Fibroblast of skin of left biceps (primary cell): Measurements from ENCODE around the gene RHEBL1.

Source experiments
- DNase-seq, 2 experiments: peaks; one replicate each; pipeline ENCODE4 v3.0.0-alpha.2; 2013; ENCODE audit warnings: low read depth in 2 of 2

Gene RHEBL1, protein sequence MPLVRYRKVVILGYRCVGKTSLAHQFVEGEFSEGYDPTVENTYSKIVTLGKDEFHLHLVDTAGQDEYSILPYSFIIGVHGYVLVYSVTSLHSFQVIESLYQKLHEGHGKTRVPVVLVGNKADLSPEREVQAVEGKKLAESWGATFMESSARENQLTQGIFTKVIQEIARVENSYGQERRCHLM

DNA sequence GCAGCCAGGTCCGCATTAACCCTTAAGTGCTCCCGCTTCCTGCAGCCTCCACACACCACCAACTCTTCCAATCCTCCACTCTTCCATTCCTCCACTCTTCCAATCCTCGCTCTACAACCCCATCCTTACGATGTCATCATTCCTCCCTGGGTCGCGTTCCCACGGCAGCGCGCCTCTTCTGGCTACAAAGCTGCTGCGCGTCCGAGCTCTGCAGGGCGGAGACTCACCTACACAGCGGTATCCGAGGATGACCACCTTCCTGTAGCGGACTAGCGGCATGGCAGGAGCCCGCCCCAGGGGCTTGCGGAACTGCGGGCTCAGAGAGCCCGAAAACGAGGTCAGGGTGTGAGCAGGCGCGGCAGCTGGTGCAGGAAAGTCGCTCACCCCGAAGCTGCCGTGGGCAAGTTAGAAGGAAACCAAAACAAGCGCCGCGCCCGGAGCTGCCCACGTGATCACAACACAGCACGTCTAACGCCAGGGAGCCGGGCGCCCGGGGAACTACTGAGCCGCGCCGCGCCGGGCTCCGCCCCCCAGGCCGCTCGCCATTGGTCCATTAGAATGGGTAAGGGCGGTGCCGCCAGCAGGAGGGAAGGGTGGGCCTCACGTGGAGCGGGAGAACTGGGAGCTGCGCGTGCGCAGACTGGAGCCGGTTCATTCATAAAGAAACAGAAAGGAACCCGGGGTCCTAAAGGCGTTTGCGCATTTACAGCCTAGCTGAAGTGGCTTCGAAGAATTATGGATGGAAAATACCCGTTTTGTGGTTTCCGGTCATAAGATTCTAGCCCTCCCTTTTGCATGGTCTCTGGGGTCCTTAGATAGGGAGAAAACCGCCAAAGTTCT lies at the start of gene RHEBL1:
RHEBL1 (minus strand) TSS at position 473 of the 840 bp plus-strand sequence; CDS start at position 279, 194 bp downstream.
- peak; percentile 88 to 90 for DNase-seq

DNA sequence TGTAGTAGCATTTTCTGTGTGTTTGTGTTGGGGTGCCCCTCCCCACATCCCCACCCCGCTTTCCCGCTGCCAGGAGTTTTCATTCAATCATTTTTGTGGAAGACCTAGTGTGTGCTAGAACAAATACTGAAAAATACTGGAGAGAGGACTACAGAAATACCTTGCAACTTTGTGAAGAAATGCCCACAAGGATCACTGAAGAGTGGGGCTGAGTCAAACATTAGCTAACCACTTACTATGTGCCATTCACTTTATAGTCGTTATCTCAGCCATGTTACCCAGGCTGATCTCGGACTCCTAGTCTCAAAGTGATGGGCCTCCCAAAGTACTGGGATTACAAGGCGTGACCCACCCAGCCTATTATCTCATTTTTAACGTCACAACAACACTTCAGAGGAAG lies 41.4 kb upstream of the RHEBL1 start:
- DNase-seq, result no peak

DNA sequence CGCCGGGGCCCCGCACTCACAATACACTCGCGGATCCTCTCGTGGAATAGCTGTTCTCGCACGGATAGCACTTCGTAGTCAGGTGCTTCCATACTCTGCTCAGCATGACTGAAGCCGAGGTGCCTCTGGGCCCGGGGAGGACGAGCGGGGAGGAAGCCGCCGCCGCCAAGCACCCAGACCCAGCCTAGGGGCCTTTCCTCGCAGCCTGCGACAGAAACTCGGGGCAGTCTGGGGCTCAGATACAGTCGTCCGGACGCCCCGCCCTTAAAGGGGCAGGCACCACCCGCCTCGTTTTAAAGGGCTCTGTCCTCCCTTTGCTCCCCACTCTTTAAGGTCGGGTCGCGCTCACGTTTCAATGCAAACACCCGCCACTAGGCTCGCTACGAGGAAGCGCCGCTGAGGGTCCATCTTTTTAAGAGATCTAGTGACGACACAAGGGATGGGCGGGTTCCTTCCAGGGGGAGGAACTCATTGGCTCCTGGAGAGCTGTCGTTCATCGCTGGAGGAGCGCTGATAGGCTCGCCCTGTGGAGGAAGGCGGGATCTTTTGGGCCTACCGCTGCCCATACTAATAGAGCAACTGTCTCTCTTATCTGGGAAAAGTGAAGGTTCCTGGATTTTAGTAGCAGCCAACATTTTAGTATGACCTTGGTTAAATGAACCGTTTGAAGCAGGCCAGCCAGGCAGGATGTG lies 40.8 kb upstream of the RHEBL1 start, which contains the start of gene LMBR1L:
LMBR1L (minus strand) TSS at position 384 of the 692 bp plus-strand sequence; CDS start at position 92, 292 bp downstream.
- peak; percentile 96 to 97 for DNase-seq

DNA sequence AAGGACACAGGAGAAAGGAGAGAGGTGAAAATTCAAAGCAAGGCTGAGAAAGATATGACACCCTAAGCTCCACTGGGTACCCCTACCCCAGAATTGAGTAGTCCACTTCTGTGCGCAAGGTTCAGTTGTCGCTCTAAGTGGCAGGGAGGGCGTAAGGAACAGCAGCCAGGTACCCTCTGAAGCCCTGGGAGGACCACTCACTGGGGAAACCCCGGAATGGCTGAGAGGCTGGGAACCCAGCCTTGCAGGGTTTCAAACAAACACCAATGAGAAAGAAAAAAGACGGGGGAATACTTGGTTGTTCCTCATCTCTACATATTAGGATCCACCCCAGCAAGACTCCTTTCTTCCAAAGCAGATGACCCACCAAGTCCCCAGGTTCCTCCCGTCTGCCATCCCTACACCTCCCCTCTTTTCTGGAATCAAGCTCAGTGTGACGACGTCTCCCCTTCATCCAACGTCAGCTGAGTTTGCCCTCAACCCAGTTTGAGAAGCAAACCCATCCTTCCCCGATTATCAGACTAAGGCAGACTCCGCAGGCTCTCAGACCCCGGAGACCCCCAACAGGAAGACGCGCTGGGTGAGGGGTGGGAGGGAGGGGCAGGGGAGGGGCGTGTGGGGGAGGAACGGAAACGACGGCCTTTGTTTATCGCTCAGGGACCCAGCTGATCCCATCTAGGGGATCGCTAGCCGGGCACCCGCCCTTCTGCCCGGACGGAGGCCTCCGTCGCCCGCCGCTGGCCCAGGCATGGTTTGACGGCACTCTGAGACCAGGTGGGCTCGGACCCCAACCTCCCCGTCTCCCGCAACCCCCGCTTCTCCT lies 40.1 kb upstream of the RHEBL1 start:
- no peak for DNase-seq

DNA sequence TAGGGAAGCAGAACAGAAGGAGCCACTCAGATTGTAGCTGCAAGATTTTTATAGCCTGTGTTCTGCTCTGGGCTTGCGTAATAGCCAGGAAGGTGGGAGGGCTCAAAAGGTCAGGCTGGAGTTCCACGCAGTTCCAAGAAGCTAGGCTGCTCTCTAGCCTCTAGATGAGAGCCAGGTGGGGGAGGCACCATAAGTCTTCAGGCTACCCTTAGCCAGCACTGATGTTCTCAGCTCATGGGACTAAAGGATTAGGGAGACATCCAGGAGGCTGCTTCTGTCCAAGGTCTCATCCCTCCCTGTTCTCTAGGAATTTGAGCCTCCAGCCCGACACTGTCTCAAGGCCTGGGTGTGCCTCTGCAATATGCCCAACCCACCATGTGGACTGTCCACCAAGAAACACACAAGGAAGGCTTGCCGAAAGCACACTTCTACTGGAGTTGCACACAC lies 39.2 kb upstream of the RHEBL1 start:
- no peak for DNase-seq

DNA sequence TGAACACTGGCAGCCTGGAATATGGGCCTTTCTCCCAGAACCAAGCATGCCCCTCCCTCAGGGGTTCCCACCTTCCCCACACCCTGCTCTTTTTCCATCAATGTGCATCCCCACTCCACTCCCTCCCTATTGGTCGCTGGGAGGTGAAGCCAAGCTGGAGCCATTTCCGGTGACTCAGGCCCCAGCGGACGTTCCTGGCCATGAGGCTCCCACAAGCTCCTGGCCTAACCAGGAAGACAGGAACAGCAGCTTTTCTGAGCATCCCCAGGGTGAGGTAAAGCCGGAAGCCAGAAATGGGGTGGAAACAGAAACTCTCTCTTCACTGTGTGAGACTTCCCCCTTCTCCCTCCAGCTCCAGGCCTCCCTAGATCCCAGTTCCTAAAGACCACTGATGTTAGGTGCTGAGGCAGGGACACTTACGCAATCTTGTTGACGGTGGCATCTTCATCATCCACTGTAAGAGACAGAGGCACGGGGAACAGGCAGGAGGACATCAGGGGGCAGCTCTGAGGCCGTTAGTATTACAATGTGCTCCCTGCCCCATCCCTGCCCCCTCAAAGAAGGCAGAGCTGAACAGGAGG lies 35.8 kb upstream of the RHEBL1 start:
- no peak for DNase-seq

DNA sequence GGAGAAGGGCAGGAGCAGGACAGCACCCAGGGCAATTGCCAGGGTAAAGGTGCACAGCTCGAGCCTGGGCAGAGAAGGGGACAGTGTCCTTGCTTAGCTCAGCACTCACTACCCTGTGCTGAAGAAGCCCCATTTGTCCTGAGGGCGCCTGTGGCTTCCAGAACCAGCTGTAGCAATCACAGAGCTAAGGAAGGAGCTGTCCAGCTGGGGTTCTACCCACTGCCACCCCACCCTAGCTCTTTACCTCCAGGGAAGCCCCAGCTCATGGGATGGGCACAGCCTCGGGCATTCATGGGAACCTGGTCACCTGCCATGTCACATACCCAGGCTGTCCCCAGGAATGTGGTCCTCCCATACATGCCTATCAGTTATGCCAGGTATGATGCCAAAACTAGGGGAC lies 35.0 kb upstream of the RHEBL1 start:
- DNase-seq, result no peak

DNA sequence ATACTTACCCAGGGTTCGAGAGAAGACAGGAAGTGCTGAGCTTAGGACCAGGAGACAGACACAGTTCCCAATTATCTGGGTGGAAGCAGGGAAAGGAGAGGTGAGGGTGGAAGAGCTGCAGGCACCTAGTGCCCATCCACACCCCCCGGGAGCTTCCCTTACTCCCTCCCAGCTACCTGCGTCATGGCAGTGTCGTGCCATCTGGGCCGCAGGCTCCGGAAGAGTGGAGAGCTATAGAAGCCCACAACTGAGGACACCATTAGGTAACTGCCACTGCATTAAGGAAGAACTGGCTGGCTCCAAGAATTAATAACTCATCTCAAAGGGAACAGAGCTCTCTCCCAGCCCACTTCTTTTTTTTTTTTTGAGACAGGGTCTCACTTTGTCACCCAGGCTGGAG lies 30.6 kb upstream of the RHEBL1 start:
- DNase-seq, result no peak

DNA sequence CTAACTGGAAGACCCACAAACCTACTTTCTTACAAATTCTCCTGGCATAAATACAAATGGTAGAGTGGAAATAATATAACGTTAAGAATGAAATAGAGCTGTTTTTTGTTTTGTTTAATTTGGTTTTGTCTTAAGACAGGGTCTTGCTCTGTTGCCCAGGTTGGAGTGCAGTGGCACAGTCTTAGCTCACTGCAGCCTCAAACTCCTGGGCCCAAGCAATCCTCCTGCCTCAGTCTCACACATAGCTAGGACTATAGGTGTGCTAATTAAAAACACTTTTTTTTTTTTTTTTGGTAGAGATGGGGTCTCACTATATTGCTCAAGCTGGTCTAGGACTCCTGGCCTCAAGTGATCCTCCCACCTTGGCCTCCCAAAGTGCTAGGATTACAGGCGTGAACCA lies 28.9 kb upstream of the RHEBL1 start:
- DNase-seq, result no peak

DNA sequence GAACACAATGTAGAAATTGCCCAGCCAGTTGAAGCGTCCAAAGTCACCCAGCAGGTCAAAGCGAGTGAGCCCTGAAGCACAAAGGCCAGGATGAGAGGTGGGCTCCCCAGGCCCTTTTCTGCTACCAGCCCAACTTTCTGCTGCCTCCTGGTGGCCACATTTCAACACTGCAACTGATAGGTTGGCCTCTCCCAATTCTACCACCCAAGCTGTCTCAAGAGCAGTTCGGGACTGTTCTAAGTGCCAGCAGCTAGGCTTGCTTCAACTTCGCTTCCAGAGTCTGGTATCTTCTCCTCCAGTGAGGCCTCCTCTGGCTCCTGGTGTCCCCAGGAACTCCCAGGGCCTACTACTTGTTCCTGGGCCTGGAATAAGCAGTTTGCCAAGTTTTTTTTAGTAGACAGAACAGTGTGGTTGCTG lies 28.3 kb upstream of the RHEBL1 start:
- no peak for DNase-seq

DNA sequence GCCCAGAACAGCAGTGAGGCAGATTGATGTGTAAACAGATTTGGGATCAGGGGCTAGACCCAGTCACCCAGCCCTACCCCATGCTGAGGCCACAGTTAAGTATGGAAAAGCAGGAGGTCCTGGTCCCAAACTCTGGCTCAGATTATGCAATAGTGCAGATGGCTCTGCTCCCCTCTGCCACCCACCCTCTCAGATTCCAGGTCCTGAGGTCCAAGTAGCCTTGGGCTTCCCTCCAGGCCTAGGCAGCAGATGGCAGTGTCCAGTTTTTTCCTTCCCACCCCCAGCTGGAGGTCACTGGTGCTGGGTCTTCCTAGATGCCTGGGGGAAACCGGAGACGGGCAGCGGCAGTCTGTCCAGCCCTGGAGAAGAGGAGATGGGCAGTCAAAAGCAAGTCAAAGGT lies 27.6 kb upstream of the RHEBL1 start:
- no peak for DNase-seq

DNA sequence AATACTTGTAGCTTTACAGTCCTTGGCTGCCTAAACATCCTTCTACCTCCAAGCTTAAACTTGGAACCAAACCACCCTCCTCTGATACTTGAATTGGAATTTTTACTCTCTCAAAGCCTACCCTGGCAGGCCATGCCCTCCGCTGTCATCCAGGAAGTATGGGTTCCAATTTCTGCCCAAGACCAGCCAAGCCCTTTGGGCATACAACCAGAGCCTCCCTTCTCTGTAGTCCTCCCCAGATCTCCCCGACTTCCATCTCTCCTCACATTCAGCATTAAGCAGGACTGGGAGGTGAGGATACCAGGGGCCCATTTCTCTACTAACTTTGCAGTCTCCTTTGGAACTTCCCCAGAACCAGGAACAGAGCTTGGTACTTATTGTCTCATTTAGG lies 25.2 kb upstream of the RHEBL1 start:
- no peak for DNase-seq

DNA sequence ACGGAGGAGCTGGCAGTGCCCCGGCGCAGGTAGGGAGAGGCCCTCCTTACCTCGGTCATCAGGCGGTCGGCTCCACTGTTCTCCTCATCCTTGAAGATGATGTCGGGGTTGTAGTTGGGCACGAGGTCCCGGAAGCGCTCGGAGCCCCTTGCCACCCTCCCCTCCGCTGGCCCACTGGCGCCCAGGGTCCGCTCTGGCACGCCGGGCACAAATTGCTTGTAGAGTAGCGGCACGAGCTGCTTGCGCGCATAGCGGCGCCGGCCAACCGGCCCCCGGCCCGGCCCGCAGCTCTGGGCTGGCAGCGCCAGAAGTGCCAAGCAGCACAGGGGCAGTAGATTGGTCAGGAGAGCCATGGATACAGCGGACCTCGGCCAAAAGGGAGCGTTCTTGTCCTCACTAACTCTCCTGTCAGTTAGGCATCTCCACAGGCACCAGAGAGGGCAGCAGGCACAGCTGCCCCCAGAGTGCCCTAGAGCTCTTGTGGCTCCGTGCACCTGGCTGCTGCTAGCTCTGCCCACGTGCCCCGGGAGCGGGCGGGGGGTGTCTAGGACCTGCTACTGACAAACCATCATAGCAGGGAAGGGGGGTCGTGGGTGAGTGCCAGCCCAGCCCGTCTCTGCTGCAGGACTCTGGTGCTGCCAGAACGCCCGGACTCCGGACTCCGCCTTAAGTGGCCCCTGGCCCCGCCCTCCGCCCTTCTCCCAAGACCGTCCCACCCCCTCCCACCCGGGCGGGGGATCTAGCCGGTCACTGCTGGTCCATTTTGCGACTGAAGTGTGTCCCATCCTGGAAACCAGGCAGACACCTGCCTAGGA lies 24.6 kb upstream of the RHEBL1 start, which contains the start of gene DHH:
DHH (minus strand) TSS at position 642 of the 815 bp plus-strand sequence; CDS start at position 353, 289 bp downstream.
- no peak for DNase-seq

DNA sequence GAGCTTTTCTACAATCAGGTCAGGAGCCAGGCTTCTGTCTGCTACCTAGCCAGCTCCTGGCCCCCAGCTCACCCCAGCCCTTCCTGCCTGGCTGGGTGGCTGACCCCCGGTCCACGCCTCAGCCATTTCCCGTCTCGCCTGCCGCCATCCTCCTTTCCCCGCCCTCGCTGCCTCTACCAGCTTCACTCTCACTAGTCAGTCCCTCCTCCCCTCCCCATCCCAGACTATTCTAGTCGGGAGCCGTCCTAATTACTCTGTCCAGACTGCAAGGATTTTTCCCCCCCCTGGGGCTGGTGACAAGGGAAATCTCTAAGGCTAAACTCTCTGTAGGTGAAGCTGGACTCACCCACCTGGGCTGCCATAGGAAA lies 24.0 kb upstream of the RHEBL1 start:
- no peak for DNase-seq

DNA sequence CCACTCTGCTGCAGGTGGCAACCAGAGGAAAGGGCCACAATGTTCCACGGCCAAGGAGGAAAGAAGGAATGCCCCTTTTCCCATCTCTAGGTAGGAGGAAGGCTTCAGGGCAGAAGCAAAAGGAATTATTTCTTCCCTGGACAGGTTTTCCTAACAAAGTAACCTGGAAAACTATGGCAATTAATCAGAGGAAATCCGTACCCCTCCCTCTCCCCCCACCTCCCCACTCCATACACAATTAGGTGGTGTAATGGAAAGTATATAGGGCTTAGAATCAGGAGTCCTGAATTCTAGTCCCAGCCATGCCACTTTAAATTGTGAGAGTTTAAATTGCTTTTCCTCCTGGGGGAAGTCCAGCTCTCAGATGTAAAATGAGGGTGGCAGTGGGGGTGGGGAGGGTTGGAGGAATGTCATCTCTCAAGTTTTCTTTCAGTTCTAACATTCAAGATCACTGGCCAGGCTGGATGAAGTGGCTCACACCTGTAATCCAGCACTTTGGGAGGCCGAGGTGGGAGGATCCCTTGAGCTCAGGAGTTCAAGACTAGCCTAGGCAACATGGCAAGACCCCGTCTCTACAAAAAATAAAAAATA lies 23.1 kb upstream of the RHEBL1 start:
- DNase-seq, result no peak

DNA sequence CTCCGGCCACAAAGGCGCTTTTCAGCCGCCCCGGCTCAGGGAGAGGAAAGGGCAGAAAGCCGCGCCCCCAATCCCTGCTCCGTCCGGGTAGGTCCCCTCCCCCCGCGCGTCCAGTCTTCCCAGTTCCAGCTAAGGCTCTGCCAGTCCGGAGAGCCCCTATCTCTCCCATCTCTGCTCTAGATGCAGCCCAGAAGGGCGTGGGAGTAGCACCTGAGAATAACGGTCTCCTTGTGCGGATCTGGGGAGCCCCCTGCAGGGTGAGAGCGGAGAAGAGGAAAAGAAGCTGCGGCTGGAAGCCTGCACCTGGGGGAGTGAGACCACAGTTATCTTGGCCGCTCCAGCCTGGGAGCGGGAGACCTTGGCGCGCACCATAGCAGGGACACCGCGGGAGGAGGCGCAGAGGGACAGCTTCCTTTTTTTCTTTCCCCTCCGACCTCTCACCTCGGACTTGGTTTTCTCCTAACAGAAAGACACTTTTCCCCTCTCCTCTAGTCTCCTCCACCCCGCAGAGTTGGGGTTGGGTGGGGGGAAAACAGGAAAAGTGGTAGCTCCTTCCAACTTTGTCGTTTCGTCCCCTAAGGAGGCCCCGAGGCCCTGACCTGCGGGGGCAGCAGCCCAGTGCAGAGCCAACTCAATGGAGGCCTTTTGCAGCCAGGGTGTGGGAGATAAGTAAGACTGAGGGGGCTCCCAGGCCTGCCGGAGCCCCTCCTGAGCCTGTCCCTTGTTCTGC lies 22.5 kb upstream of the RHEBL1 start:
- no peak for DNase-seq

DNA sequence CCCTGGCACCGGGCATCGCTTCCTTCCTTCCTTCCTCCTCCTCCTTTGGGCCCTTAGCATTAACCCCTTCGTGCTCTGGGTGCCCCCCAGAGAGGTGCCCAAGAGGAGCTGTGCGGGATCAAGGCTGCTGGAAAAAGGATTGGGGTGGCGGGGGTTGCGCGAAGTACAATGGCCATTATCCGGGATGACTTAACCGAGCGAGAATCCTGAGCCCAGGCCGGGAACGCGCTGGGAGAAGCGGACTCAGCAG lies 22.0 kb upstream of the RHEBL1 start:
- no peak for DNase-seq

DNA sequence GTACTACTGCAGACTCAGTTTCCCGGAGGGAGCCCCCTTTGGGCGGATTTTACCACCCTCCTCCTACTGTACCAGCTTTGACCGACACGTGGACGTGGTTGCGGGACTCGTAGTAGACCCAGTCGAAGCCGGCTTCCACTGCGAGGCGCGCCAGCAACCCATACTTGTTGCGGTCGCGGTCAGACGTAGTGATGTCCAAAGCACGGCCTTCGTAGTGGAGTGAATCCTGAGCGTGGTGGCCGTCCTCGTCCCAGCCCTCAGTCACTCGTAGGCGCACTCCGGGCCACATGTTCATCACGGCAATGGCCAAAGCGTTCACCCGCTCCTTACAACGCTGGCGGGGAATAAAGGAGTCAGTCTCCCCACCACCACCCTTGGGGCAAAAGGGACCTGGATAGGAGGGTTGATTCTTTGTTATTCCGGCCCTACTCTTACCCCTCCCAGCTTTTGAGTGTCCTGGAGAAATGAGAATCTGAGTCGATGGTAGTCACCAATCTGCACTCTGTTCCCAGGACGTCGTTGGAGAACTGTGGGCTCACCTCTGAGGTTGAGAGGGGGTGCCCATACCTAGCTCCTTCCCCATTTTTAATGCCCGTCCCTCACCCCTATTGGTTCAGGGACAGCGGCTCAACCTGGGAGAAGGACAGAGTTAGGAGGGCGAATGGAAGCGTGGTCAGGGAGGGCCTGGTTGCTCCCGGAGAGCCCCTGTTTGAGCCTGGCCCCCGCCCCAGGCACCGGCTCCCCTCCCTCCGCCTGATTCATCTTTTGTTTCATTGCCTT lies 21.5 kb upstream of the RHEBL1 start:
- DNase-seq, result no peak
